ENCODE results near the gene CXorf58. TPM values are rescaled to one million over a fixed set of nuclear protein-coding genes. Genes with fewer than 3 reads are reported as not detected.

CXorf58 gene
- total and polyA plus RNA-seq, 4 donors, result 0.05 to 0.17 TPM; not detected in 2

GRCh38 chrX:23900220-23900797, 7.5 kb upstream of the CXorf58 start:
- 86% methylated on average over 12 of the region's 12 CpGs for WGBS
- Histone ChIP-seq H3K36me3 (ENCODE audit: control insufficient read depth in 4 of 4, insufficient read depth in 3 of 4, low read depth in 1 of 4, low read length in 3 of 4) (no peaks in the 10 kb centered on the region), H3K4me1 (ENCODE audit: control insufficient read depth in 4 of 4, insufficient read depth in 4 of 4, low read length in 3 of 4) (peaks cover 2 to 14% (median 12%) of the 10 kb centered on the region in 4 donors), H3K27me3 (ENCODE audit: control insufficient read depth in 4 of 4, insufficient read depth in 4 of 4, low read length in 3 of 4) (no peaks in the 10 kb centered on the region), H3K27ac (ENCODE audit: low read depth in 1 of 2, low read length in 2 of 2) (no peak overlapping the region), H3K4me3 (ENCODE audit: low read depth in 1 of 3, low read length in 3 of 3) (no peak overlapping the region), H3K9ac (ENCODE audit: low read depth in 1 of 2, low read length in 2 of 2) (no peak overlapping the region), H3K9me3 (ENCODE audit: control insufficient read depth in 4 of 4, low read length in 3 of 4) (no peaks in the 10 kb centered on the region)
- no peak for DNase-seq (ENCODE audit: low spot score)
- no peak for TF ChIP-seq EGR1 (IDR thresholded peaks at IDR 0.05; ENCODE audit: low read depth in 2 of 2)
- TF ChIP-seq, protein P1, sequence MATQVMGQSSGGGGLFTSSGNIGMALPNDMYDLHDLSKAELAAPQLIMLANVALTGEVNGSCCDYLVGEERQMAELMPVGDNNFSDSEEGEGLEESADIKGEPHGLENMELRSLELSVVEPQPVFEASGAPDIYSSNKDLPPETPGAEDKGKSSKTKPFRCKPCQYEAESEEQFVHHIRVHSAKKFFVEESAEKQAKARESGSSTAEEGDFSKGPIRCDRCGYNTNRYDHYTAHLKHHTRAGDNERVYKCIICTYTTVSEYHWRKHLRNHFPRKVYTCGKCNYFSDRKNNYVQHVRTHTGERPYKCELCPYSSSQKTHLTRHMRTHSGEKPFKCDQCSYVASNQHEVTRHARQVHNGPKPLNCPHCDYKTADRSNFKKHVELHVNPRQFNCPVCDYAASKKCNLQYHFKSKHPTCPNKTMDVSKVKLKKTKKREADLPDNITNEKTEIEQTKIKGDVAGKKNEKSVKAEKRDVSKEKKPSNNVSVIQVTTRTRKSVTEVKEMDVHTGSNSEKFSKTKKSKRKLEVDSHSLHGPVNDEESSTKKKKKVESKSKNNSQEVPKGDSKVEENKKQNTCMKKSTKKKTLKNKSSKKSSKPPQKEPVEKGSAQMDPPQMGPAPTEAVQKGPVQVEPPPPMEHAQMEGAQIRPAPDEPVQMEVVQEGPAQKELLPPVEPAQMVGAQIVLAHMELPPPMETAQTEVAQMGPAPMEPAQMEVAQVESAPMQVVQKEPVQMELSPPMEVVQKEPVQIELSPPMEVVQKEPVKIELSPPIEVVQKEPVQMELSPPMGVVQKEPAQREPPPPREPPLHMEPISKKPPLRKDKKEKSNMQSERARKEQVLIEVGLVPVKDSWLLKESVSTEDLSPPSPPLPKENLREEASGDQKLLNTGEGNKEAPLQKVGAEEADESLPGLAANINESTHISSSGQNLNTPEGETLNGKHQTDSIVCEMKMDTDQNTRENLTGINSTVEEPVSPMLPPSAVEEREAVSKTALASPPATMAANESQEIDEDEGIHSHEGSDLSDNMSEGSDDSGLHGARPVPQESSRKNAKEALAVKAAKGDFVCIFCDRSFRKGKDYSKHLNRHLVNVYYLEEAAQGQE (IDR thresholded peaks at IDR 0.05), result no peak
- TF ChIP-seq GABPA (IDR thresholded peaks at IDR 0.05 in 1 of 2, conservative IDR thresholded peaks at IDR 0.05 in 1 of 2), result no peak
- TF ChIP-seq, protein P2, sequence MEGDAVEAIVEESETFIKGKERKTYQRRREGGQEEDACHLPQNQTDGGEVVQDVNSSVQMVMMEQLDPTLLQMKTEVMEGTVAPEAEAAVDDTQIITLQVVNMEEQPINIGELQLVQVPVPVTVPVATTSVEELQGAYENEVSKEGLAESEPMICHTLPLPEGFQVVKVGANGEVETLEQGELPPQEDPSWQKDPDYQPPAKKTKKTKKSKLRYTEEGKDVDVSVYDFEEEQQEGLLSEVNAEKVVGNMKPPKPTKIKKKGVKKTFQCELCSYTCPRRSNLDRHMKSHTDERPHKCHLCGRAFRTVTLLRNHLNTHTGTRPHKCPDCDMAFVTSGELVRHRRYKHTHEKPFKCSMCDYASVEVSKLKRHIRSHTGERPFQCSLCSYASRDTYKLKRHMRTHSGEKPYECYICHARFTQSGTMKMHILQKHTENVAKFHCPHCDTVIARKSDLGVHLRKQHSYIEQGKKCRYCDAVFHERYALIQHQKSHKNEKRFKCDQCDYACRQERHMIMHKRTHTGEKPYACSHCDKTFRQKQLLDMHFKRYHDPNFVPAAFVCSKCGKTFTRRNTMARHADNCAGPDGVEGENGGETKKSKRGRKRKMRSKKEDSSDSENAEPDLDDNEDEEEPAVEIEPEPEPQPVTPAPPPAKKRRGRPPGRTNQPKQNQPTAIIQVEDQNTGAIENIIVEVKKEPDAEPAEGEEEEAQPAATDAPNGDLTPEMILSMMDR (IDR thresholded peaks at IDR 0.05; ENCODE audit: low read depth, low read length, missing input control), result no peak
- no peak for TF ChIP-seq SP1 (IDR thresholded peaks at IDR 0.05)
- no peak for TF ChIP-seq NR2F2 (IDR thresholded peaks at IDR 0.05)

DNA sequence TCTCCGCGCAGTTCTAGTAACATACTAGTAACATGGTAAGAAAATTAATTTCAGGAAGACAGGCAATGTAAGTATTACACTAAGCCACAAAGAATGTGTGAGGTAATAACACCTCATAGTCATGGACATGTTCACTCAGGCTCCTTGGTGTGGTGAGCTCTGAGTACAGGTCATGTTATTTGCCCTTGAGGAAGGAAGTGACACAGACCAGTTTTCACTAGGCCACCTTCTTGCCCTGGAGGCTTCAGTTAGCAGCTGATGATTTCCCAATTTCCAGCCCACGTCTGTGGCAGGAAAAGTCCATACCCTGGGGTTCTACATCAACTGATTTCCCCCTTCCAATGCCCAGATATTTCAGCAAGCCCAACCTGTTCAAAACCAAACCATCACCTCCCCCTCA, 6.7 kb upstream of the CXorf58 start:
- Histone ChIP-seq H3K27ac (ENCODE audit: low read depth in 1 of 2, low read length in 2 of 2) (peak overlapping the region; percentile 60 to 80), H3K27me3 (ENCODE audit: control insufficient read depth in 4 of 4, insufficient read depth in 4 of 4, low read length in 3 of 4) (no peaks in the 10 kb centered on the region), H3K36me3 (ENCODE audit: control insufficient read depth in 4 of 4, insufficient read depth in 3 of 4, low read depth in 1 of 4, low read length in 3 of 4) (no peaks in the 10 kb centered on the region), H3K9ac (ENCODE audit: low read depth in 1 of 2, low read length in 2 of 2) (peak overlapping the region in 1 of 2 donors; percentile 22), H3K9me3 (ENCODE audit: control insufficient read depth in 4 of 4, low read length in 3 of 4) (no peaks in the 10 kb centered on the region), H3K4me1 (ENCODE audit: control insufficient read depth in 4 of 4, insufficient read depth in 4 of 4, low read length in 3 of 4) (peaks cover 2 to 14% (median 12%) of the 10 kb centered on the region in 4 donors), H3K4me3 (ENCODE audit: low read depth in 1 of 3, low read length in 3 of 3) (no peak overlapping the region)
- TF ChIP-seq HNF4A (conservative IDR thresholded peaks at IDR 0.05), result no peak
- peak; percentile 12 for TF ChIP-seq NR2F2 (IDR thresholded peaks at IDR 0.05)
- WGBS, result 71% methylated on average over 3 of the region's 3 CpGs
- no peak for DNase-seq (ENCODE audit: low spot score)

GRCh38 chrX:23901805-23902204, 6.0 kb upstream of the CXorf58 start:
- Histone ChIP-seq H3K9me3 (ENCODE audit: control insufficient read depth in 4 of 4, low read length in 3 of 4) (no peaks in the 10 kb centered on the region), H3K36me3 (ENCODE audit: control insufficient read depth in 4 of 4, insufficient read depth in 3 of 4, low read depth in 1 of 4, low read length in 3 of 4) (no peaks in the 10 kb centered on the region), H3K9ac (ENCODE audit: low read depth in 1 of 2, low read length in 2 of 2) (peak overlapping the region in 1 of 2 donors; percentile 86), H3K4me3 (ENCODE audit: low read depth in 1 of 3, low read length in 3 of 3) (peak overlapping the region in 1 of 3 donors; percentile 35), H3K27ac (ENCODE audit: low read depth in 1 of 2, low read length in 2 of 2) (peak overlapping the region; percentile 72 to 80), H3K4me1 (ENCODE audit: control insufficient read depth in 4 of 4, insufficient read depth in 4 of 4, low read length in 3 of 4) (peaks cover 2 to 18% (median 12%) of the 10 kb centered on the region in 4 donors), H3K27me3 (ENCODE audit: control insufficient read depth in 4 of 4, insufficient read depth in 4 of 4, low read length in 3 of 4) (no peaks in the 10 kb centered on the region)
- 6% methylated on average over 1 of the region's 1 CpG for WGBS
- DNase-seq (ENCODE audit: low spot score), result no peak
- TF ChIP-seq, protein P2 (IDR thresholded peaks at IDR 0.05; ENCODE audit: low read depth, low read length, missing input control), result peak; percentile 53
- peak; percentile 14 for TF ChIP-seq HNF4G (IDR thresholded peaks at IDR 0.05)
- TF ChIP-seq JUND (IDR thresholded peaks at IDR 0.05), result no peak
- TF ChIP-seq, protein P1 (IDR thresholded peaks at IDR 0.05), result peak; percentile 6
- TF ChIP-seq GABPA (IDR thresholded peaks at IDR 0.05 in 1 of 2, conservative IDR thresholded peaks at IDR 0.05 in 1 of 2), result no peak
- no peak for TF ChIP-seq ZBTB33 (IDR thresholded peaks at IDR 0.05)
- TF ChIP-seq SP1 (IDR thresholded peaks at IDR 0.05), result peak; percentile 22
- TF ChIP-seq RXRA (IDR thresholded peaks at IDR 0.05), result peak; percentile 25 to 31
- TF ChIP-seq RAD21 (IDR thresholded peaks at IDR 0.05), result peak; percentile 85 to 91
- TF ChIP-seq HNF4A (conservative IDR thresholded peaks at IDR 0.05), result peak; percentile 66 to 70
